ENCODE results near the gene LOC101059915.
"Not testable (repeated sequence)": the region's sequence is repeated elsewhere in the genome, so short reads cannot be mapped to it uniquely, and the experiment has no call there.

LOC101059915 gene

DNA sequence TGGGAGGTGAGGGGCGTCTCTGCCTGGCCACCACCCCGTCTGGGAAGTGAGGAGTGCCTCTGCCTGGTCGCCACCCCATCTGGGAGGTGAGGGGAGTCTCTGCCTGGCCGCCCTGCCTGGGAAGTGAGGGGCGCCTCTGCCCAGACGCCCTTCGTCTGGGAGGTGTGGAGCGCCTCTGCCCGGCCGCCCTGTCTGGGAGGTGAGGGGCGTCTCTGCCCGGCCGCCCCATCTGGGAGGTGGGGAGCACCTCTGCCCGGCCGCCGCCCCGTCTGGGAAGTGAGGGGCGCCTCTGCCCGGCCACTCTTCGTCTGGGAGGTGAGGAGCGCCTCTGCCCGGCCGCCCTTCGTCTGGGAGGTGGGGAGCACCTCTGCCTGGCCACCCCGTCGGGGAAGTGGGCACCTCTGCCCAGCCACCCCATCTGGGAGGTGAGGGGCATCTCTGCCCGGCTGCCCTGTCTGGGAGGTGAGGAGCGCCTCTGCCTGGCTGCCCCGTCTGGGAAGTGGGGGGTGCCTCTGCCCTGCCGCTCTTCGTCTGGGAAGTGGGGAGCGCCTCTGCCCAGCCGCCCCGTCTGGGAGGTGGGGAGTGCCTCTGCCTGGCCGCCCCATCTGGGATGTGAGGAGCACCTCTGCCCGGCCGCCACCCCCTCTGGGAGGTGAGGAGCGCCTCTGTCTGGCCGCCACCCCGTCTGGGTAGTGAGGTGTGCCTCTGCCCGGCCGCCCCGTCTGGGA is 8.9 kb downstream of the LOC101059915 start:
- H3K4me1 ChIP-seq (ENCODE audit: control insufficient read depth in 1 of 2, insufficient read depth in 2 of 2, low read length in 2 of 2); ATAC-seq (ENCODE audit: low FRiP score); H3K27me3 ChIP-seq (ENCODE audit: control insufficient read depth in 1 of 2, insufficient read depth in 2 of 2, low read length in 1 of 2); H3K36me3 ChIP-seq (ENCODE audit: control insufficient read depth in 1 of 2, insufficient read depth in 2 of 2, low read length in 1 of 2); H3K9me3 ChIP-seq (ENCODE audit: control insufficient read depth, low read length); H3K4me3 ChIP-seq (ENCODE audit: low read length in 2 of 2); H3K27ac ChIP-seq (ENCODE audit: low read depth in 1 of 2, low read length in 2 of 2); intact Hi-C loops (cut with DNase I): not testable (repeated sequence)
- 90 to 94% methylated on average over 29 to 43 of the region's 43 CpGs for WGBS, 2 donors
- peak; percentile 43 to 69 for DNase-seq

DNA sequence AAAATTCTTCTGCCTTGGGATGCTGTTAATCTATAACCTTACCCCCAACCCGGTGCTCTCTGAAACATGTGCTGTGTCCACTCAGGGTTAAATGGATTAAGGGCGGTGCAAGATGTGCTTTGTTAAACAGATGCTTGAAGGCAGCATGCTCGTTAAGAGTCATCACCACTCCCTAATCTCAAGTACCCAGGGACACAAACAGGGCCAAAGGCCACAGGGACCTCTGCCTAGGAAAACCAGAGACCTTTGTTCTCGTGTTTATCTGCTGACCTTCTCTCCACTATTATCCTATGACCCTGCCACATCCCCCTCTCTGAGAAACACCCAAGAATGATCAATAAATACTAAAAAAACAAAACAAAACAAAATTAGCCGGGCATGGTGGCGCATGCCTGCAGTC is 9.8 kb downstream of the LOC101059915 start:
- H3K9me3 ChIP-seq (ENCODE audit: control insufficient read depth, low read length); H3K36me3 ChIP-seq (ENCODE audit: control insufficient read depth in 1 of 2, insufficient read depth in 2 of 2, low read length in 1 of 2); DNase-seq; H3K27me3 ChIP-seq (ENCODE audit: control insufficient read depth in 1 of 2, insufficient read depth in 2 of 2, low read length in 1 of 2); intact Hi-C loops (cut with DNase I); H3K4me1 ChIP-seq (ENCODE audit: control insufficient read depth in 1 of 2, insufficient read depth in 2 of 2, low read length in 2 of 2); ATAC-seq (ENCODE audit: low FRiP score); H3K4me3 ChIP-seq (ENCODE audit: low read length in 2 of 2); H3K27ac ChIP-seq (ENCODE audit: low read depth in 1 of 2, low read length in 2 of 2): not testable (repeated sequence)
- WGBS, 2 donors: 70 to 82% methylated on average over 5 of the region's 6 CpGs

DNA sequence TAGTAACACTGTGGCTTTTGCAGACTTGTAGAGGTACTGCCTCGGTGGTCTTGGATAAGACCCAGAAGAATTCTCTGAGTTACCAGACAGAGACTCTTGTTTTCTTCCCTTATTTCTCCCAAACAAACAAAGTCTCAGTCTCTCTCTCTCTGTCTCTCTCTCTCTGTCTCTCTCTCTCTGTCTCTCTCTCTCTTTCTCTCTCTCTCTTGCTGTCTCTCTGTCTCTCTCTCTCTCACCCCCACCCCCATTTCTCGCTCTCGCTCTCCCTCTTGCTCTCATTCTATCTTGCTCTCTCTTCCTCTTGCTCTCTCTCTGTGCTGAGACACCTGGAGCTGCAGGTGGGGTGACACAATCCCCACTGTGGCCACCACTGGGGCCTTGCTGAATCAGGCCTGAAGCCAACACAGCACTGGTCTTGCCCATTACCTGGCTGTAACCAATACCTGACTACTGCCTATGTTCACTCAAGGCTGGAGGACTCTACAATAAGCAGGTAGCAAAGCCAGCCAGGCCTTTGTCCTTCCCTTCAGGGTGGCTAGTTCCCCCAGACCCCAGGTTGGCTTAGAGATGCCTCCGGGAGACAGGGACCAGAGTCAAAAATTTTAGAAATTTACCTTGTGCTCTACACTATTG is 12.3 kb downstream of the LOC101059915 start:
- intact Hi-C loops (cut with DNase I): no loop called here
- Histone ChIP-seq H3K4me1 (ENCODE audit: control insufficient read depth in 1 of 2, insufficient read depth in 2 of 2, low read length in 2 of 2) (no peaks in the 10 kb centered on the region), H3K9me3 (ENCODE audit: control insufficient read depth, low read length) (no peaks in the 10 kb centered on the region), H3K36me3 (ENCODE audit: control insufficient read depth in 1 of 2, insufficient read depth in 2 of 2, low read length in 1 of 2) (no peaks in the 10 kb centered on the region), H3K27me3 (ENCODE audit: control insufficient read depth in 1 of 2, insufficient read depth in 2 of 2, low read length in 1 of 2) (no peaks in the 10 kb centered on the region), H3K4me3 (ENCODE audit: low read length in 2 of 2) (no peak overlapping the region), H3K27ac (ENCODE audit: low read depth in 1 of 2, low read length in 2 of 2) (no peak overlapping the region)
- DNase-seq (peak in 1 of 2 donors; percentile 27), ATAC-seq (ENCODE audit: low FRiP score) (no peak)
- WGBS, 2 donors: 86 to 98% methylated on average over 4 of the region's 4 CpGs

DNA sequence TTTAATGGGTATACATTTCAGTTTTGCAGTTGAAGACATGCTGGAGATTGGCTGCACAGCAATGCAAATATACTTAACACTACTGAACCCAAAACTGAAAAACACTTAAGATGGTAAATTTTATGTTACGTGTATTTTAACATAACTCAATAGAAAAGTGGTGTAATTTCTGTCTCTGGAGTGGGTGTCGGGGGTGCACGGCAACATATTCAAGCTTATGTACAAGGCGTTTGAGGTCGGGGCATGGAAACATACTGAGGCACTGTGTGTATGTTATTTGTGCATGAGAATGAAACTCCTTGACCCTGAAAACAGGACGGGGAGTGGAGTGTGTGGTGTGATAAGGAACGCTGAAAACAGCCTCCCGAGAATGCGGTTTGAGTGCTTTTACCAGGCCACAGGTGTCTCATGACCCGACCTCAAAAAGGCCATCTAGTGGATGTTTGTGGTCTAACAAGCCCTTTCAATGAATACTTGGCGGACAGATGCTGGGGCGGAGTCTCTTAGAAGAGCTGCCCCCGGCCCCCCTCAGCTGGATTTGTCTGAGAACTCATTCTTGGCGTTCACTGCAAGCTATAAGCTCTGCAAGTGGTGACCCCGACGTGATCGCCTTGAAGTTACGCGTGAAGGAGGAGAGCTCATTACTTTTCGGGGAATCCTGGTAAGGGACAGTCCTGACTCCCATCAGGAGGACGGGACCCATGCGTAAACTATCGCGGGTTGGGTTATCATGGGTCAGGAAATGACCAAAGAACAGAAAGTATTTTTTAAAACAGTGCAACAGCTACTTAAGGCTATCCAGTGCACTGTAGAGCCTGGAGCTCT is 29.5 kb downstream of the LOC101059915 start:
- H3K27me3 ChIP-seq (ENCODE audit: control insufficient read depth in 1 of 2, insufficient read depth in 2 of 2, low read length in 1 of 2); H3K36me3 ChIP-seq (ENCODE audit: control insufficient read depth in 1 of 2, insufficient read depth in 2 of 2, low read length in 1 of 2); H3K27ac ChIP-seq (ENCODE audit: low read depth in 1 of 2, low read length in 2 of 2); H3K4me3 ChIP-seq (ENCODE audit: low read length in 2 of 2); H3K9me3 ChIP-seq (ENCODE audit: control insufficient read depth, low read length); ATAC-seq (ENCODE audit: low FRiP score); intact Hi-C loops (cut with DNase I); DNase-seq; H3K4me1 ChIP-seq (ENCODE audit: control insufficient read depth in 1 of 2, insufficient read depth in 2 of 2, low read length in 2 of 2): not testable (repeated sequence)
- no CpG with 5 or more reads among the region's 24 CpGs for WGBS, 2 donors

DNA sequence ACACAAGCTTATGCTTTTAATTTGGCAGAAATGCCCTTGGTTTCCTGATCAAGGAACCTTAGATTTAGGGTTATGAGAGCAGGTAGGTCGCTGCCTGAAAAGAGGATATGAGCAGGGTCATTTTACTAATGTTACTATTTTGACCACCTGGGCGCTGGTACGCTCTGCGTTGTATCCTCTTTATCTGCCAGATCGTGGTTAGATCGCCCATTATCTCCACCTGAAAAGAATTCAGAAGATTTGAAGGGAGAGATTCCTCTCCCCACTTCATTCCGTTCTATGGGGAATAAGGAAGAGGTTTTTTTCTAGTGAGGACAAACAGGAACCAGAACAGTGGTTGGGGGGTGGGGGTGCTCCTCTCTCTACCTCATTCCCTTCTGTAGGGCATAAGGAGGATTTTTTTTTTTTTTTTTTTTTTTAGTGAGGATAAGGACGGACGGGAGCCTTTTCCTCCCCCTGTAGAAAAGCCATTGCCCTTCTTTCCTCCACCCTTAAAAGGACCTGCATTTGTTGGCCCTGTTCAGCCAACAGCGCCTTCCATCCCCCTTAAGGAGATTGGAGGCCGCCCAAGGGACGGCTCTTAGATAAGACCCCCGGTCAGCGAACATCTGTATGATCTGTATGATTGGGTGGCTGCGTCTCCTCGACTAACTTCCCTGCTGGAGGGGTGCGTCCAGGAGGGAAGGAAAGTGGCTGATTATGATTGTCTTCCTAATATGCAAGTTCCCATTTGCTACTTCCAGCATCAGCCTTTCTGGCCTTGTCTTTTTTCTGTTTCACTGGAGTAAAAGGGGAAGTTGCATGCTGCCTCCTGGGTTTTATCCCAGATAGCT is 30.3 kb downstream of the LOC101059915 start:
- H3K27ac ChIP-seq (ENCODE audit: low read depth in 1 of 2, low read length in 2 of 2); H3K36me3 ChIP-seq (ENCODE audit: control insufficient read depth in 1 of 2, insufficient read depth in 2 of 2, low read length in 1 of 2); H3K9me3 ChIP-seq (ENCODE audit: control insufficient read depth, low read length); intact Hi-C loops (cut with DNase I); DNase-seq; ATAC-seq (ENCODE audit: low FRiP score); H3K27me3 ChIP-seq (ENCODE audit: control insufficient read depth in 1 of 2, insufficient read depth in 2 of 2, low read length in 1 of 2); H3K4me3 ChIP-seq (ENCODE audit: low read length in 2 of 2); H3K4me1 ChIP-seq (ENCODE audit: control insufficient read depth in 1 of 2, insufficient read depth in 2 of 2, low read length in 2 of 2): not testable (repeated sequence)
- no CpG with 5 or more reads among the region's 17 CpGs for WGBS, 2 donors

GRCh38 chrX:71698299-71699022 is 31.1 kb downstream of the LOC101059915 start:
- H3K4me3 ChIP-seq (ENCODE audit: low read length in 2 of 2); DNase-seq; H3K4me1 ChIP-seq (ENCODE audit: control insufficient read depth in 1 of 2, insufficient read depth in 2 of 2, low read length in 2 of 2); intact Hi-C loops (cut with DNase I); H3K27me3 ChIP-seq (ENCODE audit: control insufficient read depth in 1 of 2, insufficient read depth in 2 of 2, low read length in 1 of 2); H3K27ac ChIP-seq (ENCODE audit: low read depth in 1 of 2, low read length in 2 of 2); H3K9me3 ChIP-seq (ENCODE audit: control insufficient read depth, low read length); H3K36me3 ChIP-seq (ENCODE audit: control insufficient read depth in 1 of 2, insufficient read depth in 2 of 2, low read length in 1 of 2); ATAC-seq (ENCODE audit: low FRiP score): not testable (repeated sequence)
- no CpG with 5 or more reads among the region's 12 CpGs for WGBS, 2 donors

DNA sequence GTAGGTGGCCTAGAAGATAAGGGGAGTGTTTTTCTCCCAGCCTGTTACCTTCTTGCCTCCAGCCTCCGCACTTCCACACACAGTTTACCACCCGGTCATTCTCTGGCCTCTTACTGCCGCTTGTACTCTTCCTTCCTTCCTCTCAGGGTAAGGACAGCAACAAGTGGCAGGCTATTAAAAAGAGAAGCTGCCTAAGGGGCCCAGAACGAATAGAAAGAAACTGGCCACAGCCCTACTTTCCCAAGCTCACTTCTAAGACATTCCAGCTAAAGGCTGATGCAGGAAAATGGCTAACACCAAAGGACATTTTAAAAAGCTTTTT is 31.6 kb downstream of the LOC101059915 start:
- H3K9me3 ChIP-seq (ENCODE audit: control insufficient read depth, low read length); H3K4me3 ChIP-seq (ENCODE audit: low read length in 2 of 2); H3K27me3 ChIP-seq (ENCODE audit: control insufficient read depth in 1 of 2, insufficient read depth in 2 of 2, low read length in 1 of 2); ATAC-seq (ENCODE audit: low FRiP score); H3K27ac ChIP-seq (ENCODE audit: low read depth in 1 of 2, low read length in 2 of 2); H3K4me1 ChIP-seq (ENCODE audit: control insufficient read depth in 1 of 2, insufficient read depth in 2 of 2, low read length in 2 of 2); H3K36me3 ChIP-seq (ENCODE audit: control insufficient read depth in 1 of 2, insufficient read depth in 2 of 2, low read length in 1 of 2); intact Hi-C loops (cut with DNase I); DNase-seq: not testable (repeated sequence)
- no CpG with 5 or more reads among the region's 4 CpGs for WGBS, 2 donors

DNA sequence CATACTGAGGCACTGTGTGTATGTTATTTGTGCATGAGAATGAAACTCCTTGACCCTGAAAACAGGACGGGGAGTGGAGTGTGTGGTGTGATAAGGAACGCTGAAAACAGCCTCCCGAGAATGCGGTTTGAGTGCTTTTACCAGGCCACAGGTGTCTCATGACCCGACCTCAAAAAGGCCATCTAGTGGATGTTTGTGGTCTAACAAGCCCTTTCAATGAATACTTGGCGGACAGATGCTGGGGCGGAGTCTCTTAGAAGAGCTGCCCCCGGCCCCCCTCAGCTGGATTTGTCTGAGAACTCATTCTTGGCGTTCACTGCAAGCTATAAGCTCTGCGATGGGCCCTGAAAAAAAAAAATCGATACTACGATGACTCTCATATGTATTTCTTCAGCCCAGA is 35.5 kb downstream of the LOC101059915 start:
- H3K4me1 ChIP-seq (ENCODE audit: control insufficient read depth in 1 of 2, insufficient read depth in 2 of 2, low read length in 2 of 2); ATAC-seq (ENCODE audit: low FRiP score); H3K27ac ChIP-seq (ENCODE audit: low read depth in 1 of 2, low read length in 2 of 2); H3K27me3 ChIP-seq (ENCODE audit: control insufficient read depth in 1 of 2, insufficient read depth in 2 of 2, low read length in 1 of 2); H3K4me3 ChIP-seq (ENCODE audit: low read length in 2 of 2); DNase-seq; H3K36me3 ChIP-seq (ENCODE audit: control insufficient read depth in 1 of 2, insufficient read depth in 2 of 2, low read length in 1 of 2); intact Hi-C loops (cut with DNase I); H3K9me3 ChIP-seq (ENCODE audit: control insufficient read depth, low read length): not testable (repeated sequence)
- WGBS, 2 donors: no CpG with 5 or more reads among the region's 12 CpGs

Data from aorta (tissue), 5 donors.